H1 (cell line): Measurements from ENCODE around the gene MYL2. TPM values are rescaled to one million over a fixed set of nuclear protein-coding genes. Genes with fewer than 3 reads are reported as not detected.

Experiments used
- ATF3 ChIP-seq: IDR thresholded peaks from 2 replicates; pipeline ENCODE4 v1.6.1; 2011; ENCODE audit warnings: low read depth, mild to moderate bottlenecking, low read length; ENCODE audit not compliant: insufficient read depth
- CREB1 ChIP-seq: IDR thresholded peaks from 2 replicates; pipeline ENCODE4 v1.6.1; 2012; ENCODE audit warnings: inconsistent platforms
- JUN ChIP-seq: IDR thresholded peaks from 2 replicates; pipeline ENCODE4 v1.6.1; 2011; ENCODE audit warnings: low read depth, mild to moderate bottlenecking, improper control_type of control experiment, low read length
- NANOG ChIP-seq: IDR thresholded peaks from 2 replicates; pipeline ENCODE4 v1.6.1; 2011; ENCODE audit warnings: low read length, low read depth, mild to moderate bottlenecking, inconsistent platforms; ENCODE audit not compliant: insufficient read depth, poor library complexity, severe bottlenecking
- POLR2AphosphoS5 ChIP-seq: IDR thresholded peaks from 2 replicates; pipeline ENCODE4 v1.6.1; 2011; ENCODE audit warnings: low read depth, low read length
- RXRA ChIP-seq: IDR thresholded peaks from 2 replicates; pipeline ENCODE4 v1.6.1; 2011; ENCODE audit warnings: low read depth, mild to moderate bottlenecking, low read length, moderate library complexity; ENCODE audit not compliant: insufficient read depth
- SIRT6 ChIP-seq: IDR thresholded peaks from one replicate; pipeline ENCODE4 v1.7.1; 2012; ENCODE audit warnings: low read length, inconsistent platforms
- TAF1 ChIP-seq: IDR thresholded peaks from 2 replicates; pipeline ENCODE4 v1.6.1; 2011; ENCODE audit warnings: mild to moderate bottlenecking, low read depth, low read length
- polyA plus RNA-seq, 7 experiments: library from polyadenylated mRNA; depleted of rRNA in 3 of 7; stranded (reverse) in 5 of 7; unstranded in 2 of 7; fragments of >200 nt in 5 of 7; fragments of 200-250 nt in 2 of 7; gene quantifications; 1 replicate in 5 of 7; 2 replicates in 1 of 7; 4 replicates in 1 of 7; pipeline versions ENCODE4 v1.2.1 to v1.2.3, GENCODE V29; 2011 to 2013; ENCODE audit warnings: missing spikeins in 2 of 7, mixed read lengths in 2 of 7
- total RNA-seq: library from RNA; stranded (reverse); fragmentation: NEBNext Ultra II Directional; extraction: Animal tissue kit (Norgen Biotek cat#: 25700); gene quantifications from 2 replicates; pipeline ENCODE4 v1.2.1, GENCODE V29; 2021

Gene MYL2
- total and polyA plus RNA-seq, 2 of the 8 experiments (the other 6 are each of a cell fraction or from before 2014, with no cell fraction given), result not detected

- TF ChIP-seq ATF3, result no peak
- no peak for TF ChIP-seq NANOG
- TF ChIP-seq CREB1, result no peak
- TF ChIP-seq SIRT6, result no peak
- no peak for TF ChIP-seq RXRA
- no peak for TF ChIP-seq TAF1
- TF ChIP-seq JUN, result no peak
- TF ChIP-seq POLR2AphosphoS5, result no peak
Observed at GRCh38 chr12:110923692-110924334, 3.4 kb upstream of the MYL2 start (continued).
